Activated CD8-positive, alpha-beta memory T cell treated with anti-CD3 and anti-CD28 coated beads, Interleukin-2, amount 50 U/mL, for 24 hours (primary cell): Measurements from ENCODE around the gene RANBP2.
A peak's percentile ranks its signal among the peaks of the same experiment; 100 is the strongest.
"Not testable (repeated sequence)": the region's sequence is repeated elsewhere in the genome, so short reads cannot be mapped to it uniquely, and the experiment has no call there.

ENCODE experiments used
- DNase-seq: peaks from one replicate; pipeline ENCODE4 v3.0.0-alpha.2; 2020; ENCODE audit errors: extremely low read depth

RANBP2 gene

GRCh38 chr2:108719149-108720044, at the start of gene RANBP2:
Gene RANBP2 (plus strand): TSS chr2:108719482. CDS start chr2:108719607, 125 bp downstream.
- DNase-seq: peak; percentile 80

GRCh38 chr2:108670282-108670681, 49.0 kb upstream of the RANBP2 start:
- DNase-seq: not testable (repeated sequence)

- not testable (repeated sequence) for DNase-seq
Observed at GRCh38 chr2:108672200-108672805, 47.0 kb upstream of the RANBP2 start.

GRCh38 chr2:108676522-108676921, 42.8 kb upstream of the RANBP2 start:
- DNase-seq: not testable (repeated sequence)

GRCh38 chr2:108677239-108677744, 42.0 kb upstream of the RANBP2 start:
- not testable (repeated sequence) for DNase-seq

GRCh38 chr2:108678198-108678651, 41.1 kb upstream of the RANBP2 start:
- DNase-seq: not testable (repeated sequence)

GRCh38 chr2:108680805-108681204, 38.5 kb upstream of the RANBP2 start:
- DNase-seq: not testable (repeated sequence)

GRCh38 chr2:108688818-108689756, 30.2 kb upstream of the RANBP2 start:
- not testable (repeated sequence) for DNase-seq

GRCh38 chr2:108690001-108690400, 29.3 kb upstream of the RANBP2 start:
- DNase-seq: not testable (repeated sequence)

- no peak for DNase-seq
Observed at GRCh38 chr2:108691447-108691846, 27.8 kb upstream of the RANBP2 start.

- no peak for DNase-seq
Observed at GRCh38 chr2:108701208-108701607, 18.1 kb upstream of the RANBP2 start.

GRCh38 chr2:108701806-108702205, 17.5 kb upstream of the RANBP2 start:
- no peak for DNase-seq

GRCh38 chr2:108704871-108705270, 14.4 kb upstream of the RANBP2 start:
- DNase-seq: no peak

- no peak for DNase-seq
Observed at GRCh38 chr2:108707300-108707699, 12.0 kb upstream of the RANBP2 start.

GRCh38 chr2:108716971-108717370, 2.3 kb upstream of the RANBP2 start:
- not testable (repeated sequence) for DNase-seq

- not testable (repeated sequence) for DNase-seq
Observed at GRCh38 chr2:108726048-108726447, 6.8 kb downstream of the RANBP2 start.

GRCh38 chr2:108734656-108735055, 15.4 kb downstream of the RANBP2 start:
- DNase-seq: not testable (repeated sequence)

GRCh38 chr2:108757973-108758372, 38.7 kb downstream of the RANBP2 start:
- DNase-seq: not testable (repeated sequence)

- not testable (repeated sequence) for DNase-seq
Observed at GRCh38 chr2:108762618-108763017, 43.3 kb downstream of the RANBP2 start.

- DNase-seq: not testable (repeated sequence)
Observed at GRCh38 chr2:108766671-108767070, 47.4 kb downstream of the RANBP2 start.

- not testable (repeated sequence) for DNase-seq
Observed at GRCh38 chr2:108767859-108768258, 48.6 kb downstream of the RANBP2 start.
